IPS-18c (cell line): ENCODE measurements around the gene SCFD1.

Experiments
- H3K4me3 ChIP-seq: 2 replicates; pipeline ENCODE4 v1.7.0; 2013; ENCODE audit warnings: low read depth, mild to moderate bottlenecking, low read length, moderate library complexity; ENCODE audit not compliant: insufficient read depth
- H3K9me3 ChIP-seq: one replicate; pipeline ENCODE4 v1.6.1; 2013; ENCODE audit warnings: mild to moderate bottlenecking, low read length, moderate library complexity; ENCODE audit not compliant: control insufficient read depth, insufficient read depth

Gene SCFD1

GRCh38 chr14:30768791-30769190, 146.7 kb downstream of the SCFD1 start:
- H3K4me3 ChIP-seq = no peak overlapping the region
- H3K9me3 ChIP-seq = no peaks in the 10 kb centered on the region

GRCh38 chr14:30770376-30770775, 148.3 kb downstream of the SCFD1 start:
- Histone ChIP-seq H3K9me3 (no peaks in the 10 kb centered on the region), H3K4me3 (no peak overlapping the region)

GRCh38 chr14:30771595-30771994, 149.5 kb downstream of the SCFD1 start:
- Histone ChIP-seq H3K9me3 (no peaks in the 10 kb centered on the region), H3K4me3 (no peak overlapping the region)

GRCh38 chr14:30779210-30779609, 157.1 kb downstream of the SCFD1 start:
- Histone ChIP-seq H3K9me3 (no peaks in the 10 kb centered on the region), H3K4me3 (no peak overlapping the region)
